Endothelial cell of umbilical vein (primary cell): ENCODE measurements around the gene RFESD. TPM values are rescaled to one million over a fixed set of nuclear protein-coding genes. Genes with fewer than 3 reads are reported as not detected.

Source experiments
- BruUV-seq: library from RNA; stranded (reverse); fragments of 400-500 nt; replicated peaks from 2 replicates; lab custom pipeline; 2021; lab: Mats Ljungman, UMichigan
- CTCF ChIA-PET: fragments of 300-600, 350-600 bp; sonication (Branson Sonifier 250); formaldehyde crosslinking; loops from one replicate; lab custom pipeline; 2021; ENCODE audit warnings: antibody characterized with exemption, inconsistent platforms; lab: Charles Lee
- POLR2A ChIA-PET: fragments of 300-600, 350-600 bp; sonication (Branson Sonifier 250); formaldehyde crosslinking; loops from one replicate; lab custom pipeline; 2021; ENCODE audit warnings: antibody characterized with exemption, inconsistent platforms; lab: Charles Lee
- DNase-seq: peaks from one replicate; pipeline ENCODE4 v3.0.0-alpha.2; 2011; ENCODE audit warnings: low read depth, low spot score
- FAIRE-seq: peaks from 2 replicates; lab custom pipeline; 2011; peaks lifted over from hg19 to GRCh38; lab: Jason Lieb, UNC
- H2AFZ ChIP-seq: 2 replicates; pipeline ENCODE4 v1.6.0; 2012; ENCODE audit warnings: low read depth, low read length, control low read depth, inconsistent platforms
- H3K27ac ChIP-seq: 2 replicates; pipeline ENCODE4 v1.5.1; 2011; ENCODE audit warnings: low read depth, mild to moderate bottlenecking, control low read depth, low read length, moderate library complexity; ENCODE audit not compliant: insufficient read depth
- H3K27me3 ChIP-seq, 2 experiments: 2 replicates each; pipeline versions ENCODE4 v1.6.0 to v1.6.1; 2011; ENCODE audit warnings: low read length in 2 of 2, mixed read lengths in 1 of 2; ENCODE audit not compliant: control insufficient read depth in 2 of 2, insufficient read depth in 2 of 2
- H3K36me3 ChIP-seq, 2 experiments: 2 replicates in 1 of 2; 3 replicates in 1 of 2; pipeline ENCODE4 v1.5.1; 2011; ENCODE audit warnings: low read length in 2 of 2, mild to moderate bottlenecking in 1 of 2, moderate library complexity in 1 of 2; ENCODE audit not compliant: control insufficient read depth in 2 of 2, insufficient read depth in 2 of 2; ENCODE audit errors: extremely low read depth in 1 of 2
- H3K4me1 ChIP-seq: 3 replicates; pipeline ENCODE4 v1.5.1; 2011; ENCODE audit warnings: mild to moderate bottlenecking, low read length; ENCODE audit not compliant: control insufficient read depth, insufficient read depth; ENCODE audit errors: extremely low read depth
- H3K4me2 ChIP-seq: 2 replicates; pipeline ENCODE4 v1.6.1; 2011; ENCODE audit warnings: low read length, control low read depth, mixed read lengths; ENCODE audit not compliant: insufficient read depth
- H3K4me3 ChIP-seq, 3 experiments: fragments of 200-600 bp in 1 of 3; sonication (generic), shearing (Covaris generic) in 1 of 3; replicated peaks in 1 of 3; 2 replicates each; pipeline ENCODE4 v1.5.1; 2011 to 2016; ENCODE audit warnings: control low read depth in 3 of 3, low read length in 3 of 3, mild to moderate bottlenecking in 2 of 3, inconsistent platforms in 1 of 3, low read depth in 1 of 3, moderate library complexity in 1 of 3; ENCODE audit not compliant: insufficient read depth in 1 of 3
- H3K79me2 ChIP-seq: 2 replicates; pipeline ENCODE4 v1.6.0; 2012; ENCODE audit warnings: low read length, inconsistent platforms; ENCODE audit not compliant: control insufficient read depth, insufficient read depth
- H3K9ac ChIP-seq: replicated peaks from 2 replicates; pipeline ENCODE3; 2011; ENCODE audit warnings: low read length, control low read depth; ENCODE audit not compliant: insufficient read depth; ENCODE audit errors: extremely low read depth
- H3K9me1 ChIP-seq: replicated peaks from 3 replicates; pipeline ENCODE4 v1.6.0; 2011; ENCODE audit warnings: mild to moderate bottlenecking, low read length; ENCODE audit not compliant: control insufficient read depth, insufficient read depth; ENCODE audit errors: extremely low read depth
- H3K9me3 ChIP-seq: replicated peaks from 2 replicates; pipeline ENCODE4 v1.5.1; 2012; ENCODE audit warnings: low read length, inconsistent platforms; ENCODE audit not compliant: control insufficient read depth, insufficient read depth
- H4K20me1 ChIP-seq: replicated peaks from 2 replicates; pipeline ENCODE3; 2011; ENCODE audit warnings: mild to moderate bottlenecking, low read length; ENCODE audit not compliant: control insufficient read depth, insufficient read depth; ENCODE audit errors: extremely low read depth
- CTCF ChIP-seq, 2 donors: IDR thresholded peaks; 1 replicate in 1 of 2; 2 replicates in 1 of 2; pipeline ENCODE4 v1.5.1; 2011; ENCODE audit warnings: low read length in 2 of 2, mild to moderate bottlenecking in 2 of 2, moderate library complexity in 2 of 2, control low read depth in 1 of 2, inconsistent platforms in 1 of 2, low read depth in 1 of 2; ENCODE audit not compliant: insufficient read depth in 1 of 2; ENCODE audit errors: extremely low read depth in 1 of 2
- EZH2 ChIP-seq: IDR thresholded peaks from 2 replicates; pipeline ENCODE4 v1.6.1; 2012; ENCODE audit warnings: borderline replicate concordance, low read depth, mild to moderate bottlenecking, moderate library complexity, low read length, inconsistent platforms; ENCODE audit not compliant: severe bottlenecking
- FOS ChIP-seq: IDR thresholded peaks from 2 replicates; pipeline ENCODE4 v1.6.1; 2011; ENCODE audit warnings: mild to moderate bottlenecking, low read length, moderate library complexity, borderline replicate concordance; ENCODE audit not compliant: insufficient read depth
- GATA2 ChIP-seq: IDR thresholded peaks from 2 replicates; pipeline ENCODE4 v1.7.0; 2011; ENCODE audit warnings: low read depth, mild to moderate bottlenecking, moderate library complexity, mixed read lengths, low read length; ENCODE audit not compliant: insufficient read length, insufficient read depth
- JUN ChIP-seq: IDR thresholded peaks from 2 replicates; pipeline ENCODE4 v1.6.1; 2011; ENCODE audit warnings: borderline replicate concordance, low read depth; ENCODE audit not compliant: insufficient read length, insufficient read depth
- MAX ChIP-seq: IDR thresholded peaks from 2 replicates; pipeline ENCODE4 v1.6.1; 2011; ENCODE audit not compliant: insufficient read depth, insufficient read length
- MYC ChIP-seq: IDR thresholded peaks from one replicate; pipeline ENCODE4 v1.6.1; 2011; ENCODE audit warnings: mild to moderate bottlenecking, low read depth, low read length
- POLR2A ChIP-seq: IDR thresholded peaks from 2 replicates; pipeline ENCODE4 v1.6.1; 2012; ENCODE audit warnings: low read depth, mild to moderate bottlenecking, control low read depth, low read length
- POLR2AphosphoS5 ChIP-seq: IDR thresholded peaks from 2 replicates; pipeline ENCODE4 v1.6.1; 2012; ENCODE audit warnings: low read depth, mild to moderate bottlenecking, control low read depth, low read length, moderate library complexity; ENCODE audit not compliant: insufficient read depth
- dilution Hi-C: fragments of 300-500 bp; cut with MboI; formaldehyde crosslinking; loops from one replicate; pipeline ENCODE4 v1.15.0; 2019; ENCODE audit warnings: low sequenced_read_pairs; ENCODE audit not compliant: extremely low pct_ligation_motif_present
- intact Hi-C: fragments of 100-400 bp; cut with micrococcal nuclease; formaldehyde crosslinking; loops from one replicate; pipeline ENCODE4 v1.10.0; 2022
- polyA plus RNA-seq, 4 experiments: library from polyadenylated mRNA; depleted of rRNA in 3 of 4; stranded (reverse) in 3 of 4; unstranded in 1 of 4; fragments of >200 nt; gene quantifications; 2 replicates each; pipeline versions ENCODE4 v1.2.1 to v1.2.3, GENCODE V29; 2011 to 2012; ENCODE audit warnings: missing spikeins in 1 of 4
- total RNA-seq: library from RNA; stranded (reverse); gene quantifications from 2 replicates; pipeline ENCODE4 v1.2.3, GENCODE V29; 2021

RFESD gene
- total and polyA plus RNA-seq, 2 donors (not counting 3 experiments of a cell fraction or from before 2014, with no cell fraction given), result 0.88 to 2.0 TPM

- FAIRE-seq, result peak; percentile 8
- dilution Hi-C loops, result no loop called here
- POLR2A ChIA-PET, result no interaction called here
- Histone ChIP-seq H3K4me1 (no peaks in the 10 kb centered on the region), H3K79me2 (no peaks in the 10 kb centered on the region), H3K4me2 (no peak overlapping the region), H3K4me3 (no peak overlapping the region), H3K36me3 (no peaks in the 10 kb centered on the region), H2AFZ (no peak overlapping the region), H3K27me3 (no peaks in the 10 kb centered on the region), H3K9ac (no peak overlapping the region), H3K9me1 (no peaks in the 10 kb centered on the region), H3K27ac (no peak overlapping the region), H4K20me1 (no peaks in the 10 kb centered on the region), H3K9me3 (no peaks in the 10 kb centered on the region)
- no TSS peak for BruUV-seq
- no peak for TF ChIP-seq POLR2AphosphoS5
- no peak for TF ChIP-seq CTCF (IDR thresholded peaks at IDR 0.05; ENCODE audit: extremely low read depth in 1 of 2, insufficient read depth in 1 of 2, low read depth in 1 of 2, low read length in 2 of 2)
- TF ChIP-seq EZH2, result no peak
- no peak for TF ChIP-seq MAX
- TF ChIP-seq MYC, result no peak
- TF ChIP-seq FOS, result no peak
- TF ChIP-seq POLR2A, result no peak
- no peak for TF ChIP-seq JUN
- no peak for TF ChIP-seq GATA2
- intact Hi-C loops, result no loop called here
- CTCF ChIA-PET, result interaction anchor here (1.4 kb wide), 1 partner anchor 32 kb away, joined by 3 read pairs; no protein-coding TSS in a partner anchor
- no peak for DNase-seq
Observed at GRCh38 chr5:95599252-95599651, 47.3 kb upstream of the RFESD start.
